Activated B cell treated with CpG ODN at 0.5 μM for 24 hours (primary cell): ENCODE measurements around the gene TTC21A. TPM values are rescaled to one million over a fixed set of nuclear protein-coding genes. Genes with fewer than 3 reads are reported as not detected.

Experiments used
- ATAC-seq: fragments of 200-7000 bp; cut with Tn5 transposase; one replicate; pipeline ENCODE4 v1.10.0; 2021; ENCODE audit warnings: low read depth, mild to moderate bottlenecking, moderate library complexity
- CTCF ChIA-PET: fragments of 350-600 bp; sonication (Branson Sonifier 250); formaldehyde crosslinking; loops from one replicate; lab custom pipeline; 2021; ENCODE audit warnings: antibody characterized with exemption; lab: Charles Lee
- POLR2A ChIA-PET: fragments of 350-600 bp; sonication (Branson Sonifier 250); formaldehyde crosslinking; loops from one replicate; lab custom pipeline; 2021; ENCODE audit warnings: antibody characterized with exemption; lab: Charles Lee
- DNase-seq: peaks from one replicate; pipeline ENCODE4 v3.0.0; 2022
- H3K27ac Mint-ChIP-seq: one replicate; pipeline ENCODE4 v1.8.0; 2020; ENCODE audit warnings: mixed read lengths
- H3K27me3 Mint-ChIP-seq: one replicate; pipeline ENCODE4 v1.8.0; 2021; ENCODE audit warnings: mixed read lengths
- H3K36me3 Mint-ChIP-seq: one replicate; pipeline ENCODE4 v1.8.0; 2021; ENCODE audit warnings: low read depth, mixed read lengths
- H3K4me1 Mint-ChIP-seq: one replicate; pipeline ENCODE4 v1.8.0; 2021; ENCODE audit warnings: mixed read lengths
- H3K4me3 Mint-ChIP-seq: one replicate; pipeline ENCODE4 v1.8.0; 2020; ENCODE audit warnings: mild to moderate bottlenecking, mixed read lengths
- H3K9me3 Mint-ChIP-seq: one replicate; pipeline ENCODE4 v1.8.0; 2020; ENCODE audit warnings: mixed read lengths
- intact Hi-C: fragments of 100-400 bp; cut with micrococcal nuclease; formaldehyde crosslinking; loops from one replicate; pipeline ENCODE4 v1.15.1; 2024
- total RNA-seq: library from RNA; stranded (reverse); gene quantifications from 2 replicates; pipeline ENCODE4 v1.2.3, GENCODE V29; 2022
- TF ChIP-seq, protein P1 (sequence below): fragments of 200-600 bp; IDR thresholded peaks from one replicate; pipeline ENCODE4 v1.8.0; 2022; ENCODE audit warnings: antibody characterized with exemption, mild to moderate bottlenecking

The TTC21A gene
- total RNA-seq, 1 donor from 2014 or later = 15.9 TPM

DNA sequence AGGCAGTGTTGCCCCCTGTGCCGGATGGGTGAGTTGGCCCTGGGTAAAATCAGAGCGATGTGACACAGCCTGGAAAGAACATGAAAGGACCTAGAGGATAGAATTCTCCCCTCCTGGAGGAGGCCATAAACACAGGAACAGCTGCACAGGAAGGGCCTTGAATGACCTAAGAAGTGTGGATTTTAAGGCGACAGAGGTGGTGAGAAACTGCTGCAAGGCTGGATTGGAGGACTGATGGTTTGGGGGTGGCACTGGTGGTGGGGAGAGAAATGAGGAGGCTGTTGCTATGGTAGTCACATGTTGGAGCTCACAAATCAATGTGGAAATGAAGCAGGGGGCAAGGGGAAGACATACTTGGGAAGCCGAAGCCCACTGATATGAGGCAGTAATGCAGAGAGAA, 71.1 kb downstream of the TTC21A start:
- Mint-ChIP-seq H3K36me3 (no peaks in the 10 kb centered on the region), H3K9me3 (no peaks in the 10 kb centered on the region), H3K4me1 (peaks cover 31% of the 10 kb centered on the region), H3K27me3 (no peaks in the 10 kb centered on the region), H3K27ac (peak overlapping the region; percentile 50), H3K4me3 (peak overlapping the region; percentile 85)
- ChIA-PET CTCF (interaction anchor here (0.9 to 1.4 kb wide), 4 partner anchors 11 to 113 kb away, joined by 3 to 5 read pairs (median 4); no protein-coding TSS in a partner anchor), POLR2A (interaction anchor here (0.6 to 2.9 kb wide), 7 partner anchors 8 to 72 kb away, joined by 3 to 14 read pairs (median 4); partner anchors contain the start of genes GORASP1 and TTC21A)
- ATAC-seq (no peak), DNase-seq (no peak)
- intact Hi-C loops = loop anchor here (5.0 kb wide), 2 partner anchors 126 to 1129 kb away; partner anchors contain the start of genes EIF1B, SCN11A and WDR48
- TF ChIP-seq, protein P1, sequence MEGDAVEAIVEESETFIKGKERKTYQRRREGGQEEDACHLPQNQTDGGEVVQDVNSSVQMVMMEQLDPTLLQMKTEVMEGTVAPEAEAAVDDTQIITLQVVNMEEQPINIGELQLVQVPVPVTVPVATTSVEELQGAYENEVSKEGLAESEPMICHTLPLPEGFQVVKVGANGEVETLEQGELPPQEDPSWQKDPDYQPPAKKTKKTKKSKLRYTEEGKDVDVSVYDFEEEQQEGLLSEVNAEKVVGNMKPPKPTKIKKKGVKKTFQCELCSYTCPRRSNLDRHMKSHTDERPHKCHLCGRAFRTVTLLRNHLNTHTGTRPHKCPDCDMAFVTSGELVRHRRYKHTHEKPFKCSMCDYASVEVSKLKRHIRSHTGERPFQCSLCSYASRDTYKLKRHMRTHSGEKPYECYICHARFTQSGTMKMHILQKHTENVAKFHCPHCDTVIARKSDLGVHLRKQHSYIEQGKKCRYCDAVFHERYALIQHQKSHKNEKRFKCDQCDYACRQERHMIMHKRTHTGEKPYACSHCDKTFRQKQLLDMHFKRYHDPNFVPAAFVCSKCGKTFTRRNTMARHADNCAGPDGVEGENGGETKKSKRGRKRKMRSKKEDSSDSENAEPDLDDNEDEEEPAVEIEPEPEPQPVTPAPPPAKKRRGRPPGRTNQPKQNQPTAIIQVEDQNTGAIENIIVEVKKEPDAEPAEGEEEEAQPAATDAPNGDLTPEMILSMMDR = no peak

DNA sequence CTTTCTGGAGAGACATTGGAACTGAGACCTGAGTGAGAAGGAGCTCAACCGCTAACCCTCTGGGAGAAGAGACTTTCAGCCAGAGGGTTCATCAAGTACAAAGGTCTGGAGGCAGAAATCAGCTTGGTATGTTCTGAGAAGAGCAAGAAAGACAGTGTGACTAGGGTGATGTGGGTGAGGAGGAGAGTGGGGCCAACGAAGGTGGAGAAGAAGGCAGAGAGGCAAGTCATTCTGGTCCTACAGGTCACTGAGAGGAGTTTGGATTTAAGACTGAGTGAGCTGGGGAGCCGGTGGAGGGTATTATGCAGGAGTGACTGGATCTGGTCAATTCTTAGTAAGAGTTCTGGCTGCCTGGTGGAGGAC, 72.7 kb downstream of the TTC21A start:
- peaks cover 31% of the 10 kb centered on the region for H3K4me1 Mint-ChIP-seq
- intact Hi-C loops = loop anchor here (2.0 kb wide), 1 partner anchor 205 kb away; no protein-coding TSS in a partner anchor
- H3K27ac Mint-ChIP-seq = peak overlapping the region; percentile 18
- POLR2A ChIA-PET = interaction anchor here (2.9 kb wide), 1 partner anchor 32 kb away, joined by 14 read pairs; no protein-coding TSS in a partner anchor
- H3K4me3 Mint-ChIP-seq = peak overlapping the region; percentile 73
- H3K27me3 Mint-ChIP-seq = no peaks in the 10 kb centered on the region
- ATAC-seq (no peak), DNase-seq (no peak)
- no peaks in the 10 kb centered on the region for H3K9me3 Mint-ChIP-seq
- CTCF ChIA-PET = interaction anchor here (1.2 kb wide), 1 partner anchor 108 kb away, joined by 6 read pairs; no protein-coding TSS in a partner anchor
- no peaks in the 10 kb centered on the region for H3K36me3 Mint-ChIP-seq
- TF ChIP-seq, protein P1 = no peak

DNA sequence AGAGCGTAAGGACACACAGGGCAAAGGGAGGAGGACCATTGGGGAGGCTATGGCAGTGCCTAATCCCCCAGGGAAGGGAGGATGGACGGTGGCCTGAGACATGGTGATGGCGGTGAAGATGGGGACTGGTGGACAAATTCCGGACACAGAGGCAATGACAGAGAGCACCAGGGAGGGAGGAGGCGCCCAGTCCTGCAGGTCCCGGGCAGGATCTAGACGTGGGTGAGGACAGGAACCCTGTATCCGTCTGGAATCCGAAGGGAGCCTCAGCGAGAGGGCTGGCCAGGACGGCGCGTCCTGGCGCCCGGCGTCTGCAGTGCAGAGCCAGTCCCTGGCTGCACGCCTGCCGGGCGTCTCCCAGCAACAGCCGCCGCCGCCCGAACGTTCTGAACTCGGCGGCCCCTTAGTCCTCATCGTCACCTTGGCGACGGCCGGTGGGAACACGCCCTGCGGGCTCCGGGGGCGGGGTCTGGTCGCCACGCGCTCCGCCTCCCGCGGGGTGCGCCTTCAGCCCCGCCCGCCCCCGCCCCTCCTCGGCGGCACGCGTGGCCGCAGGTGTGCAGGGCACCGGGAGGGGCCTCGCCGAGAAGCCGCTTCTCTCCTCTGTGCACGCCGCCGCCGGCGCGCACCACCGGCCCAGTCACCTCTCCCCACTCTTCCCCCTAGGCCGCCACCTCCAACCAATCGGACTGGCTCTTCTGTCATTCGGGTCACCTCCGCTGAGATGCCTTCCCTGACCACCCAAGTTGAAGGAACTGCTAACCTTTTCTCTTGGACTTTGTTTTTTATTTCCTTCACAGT, 73.3 kb downstream of the TTC21A start:
- ATAC-seq = peak; percentile 89
- POLR2A ChIA-PET = no interaction called here

DNA sequence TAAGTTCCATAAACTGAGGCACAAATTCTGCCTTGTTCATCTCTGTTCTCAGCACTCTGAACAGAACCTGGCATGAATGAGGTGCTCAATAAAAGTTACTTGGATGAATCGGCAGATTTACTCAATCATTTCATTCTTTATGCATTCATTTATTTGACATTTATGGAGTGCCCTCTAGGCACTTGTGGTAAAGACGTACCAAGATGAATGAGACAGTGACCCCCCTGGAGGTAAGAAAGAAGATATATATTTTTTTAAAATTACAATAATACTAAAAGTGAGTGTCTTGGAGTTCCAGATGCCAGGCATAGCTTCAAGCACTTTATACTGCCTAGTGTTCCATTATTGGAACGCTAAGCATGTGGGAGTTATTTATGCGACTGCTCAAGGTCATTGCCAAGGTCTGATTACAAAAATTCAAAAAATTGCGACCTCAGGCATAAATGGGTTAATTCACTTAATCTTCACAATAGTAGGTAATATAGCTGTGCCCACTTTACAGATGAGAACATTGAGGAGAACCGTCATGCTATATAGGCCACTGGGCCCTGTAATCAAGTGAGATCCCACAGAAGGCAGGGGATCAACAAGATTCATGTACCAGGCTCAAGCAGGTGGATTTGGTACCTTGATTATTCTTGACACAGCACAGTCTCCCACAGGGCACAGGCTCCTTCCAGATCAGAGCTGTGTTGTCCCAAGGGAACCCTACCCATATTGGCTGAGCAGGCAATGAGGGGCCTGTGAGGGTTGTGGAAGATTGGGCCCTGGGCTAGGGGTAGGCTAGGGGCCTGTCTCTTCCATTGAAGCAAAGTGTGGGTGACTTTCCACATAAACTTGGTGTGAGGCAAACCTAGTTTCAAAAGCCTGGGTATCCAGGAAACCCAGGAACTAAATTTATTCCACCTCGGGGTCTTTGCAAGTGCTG, 74.2 kb downstream of the TTC21A start:
- Mint-ChIP-seq H3K4me3 (peak overlapping the region; percentile 73), H3K36me3 (no peaks in the 10 kb centered on the region), H3K9me3 (no peaks in the 10 kb centered on the region), H3K27me3 (no peaks in the 10 kb centered on the region), H3K4me1 (peaks cover 31% of the 10 kb centered on the region), H3K27ac (peak overlapping the region; percentile 77)
- POLR2A ChIA-PET = no interaction called here
- CTCF ChIA-PET = interaction anchor here (2.0 kb wide), 1 partner anchor 107 kb away, joined by 5 read pairs; no protein-coding TSS in a partner anchor
- intact Hi-C loops = loop anchor here (1.0 to 2.0 kb wide), 4 partner anchors 73 to 203 kb away; no protein-coding TSS in a partner anchor
- ATAC-seq = no peak
- no peak for DNase-seq
- TF ChIP-seq, protein P1 = no peak

More for the DNA sequence above, 73.3 kb downstream of the TTC21A start:
- Mint-ChIP-seq H3K4me1 (peaks cover 31% of the 10 kb centered on the region), H3K9me3 (no peaks in the 10 kb centered on the region), H3K27me3 (no peaks in the 10 kb centered on the region), H3K27ac (peak overlapping the region; percentile 77), H3K4me3 (peak overlapping the region; percentile 73), H3K36me3 (no peaks in the 10 kb centered on the region)
- CTCF ChIA-PET = no interaction called here
- peak; percentile 88 for DNase-seq
- intact Hi-C loops = loop anchor here (1.0 to 2.0 kb wide), 4 partner anchors 72 to 204 kb away; no protein-coding TSS in a partner anchor
- TF ChIP-seq, protein P1 = no peak
